Measurements from ENCODE around the gene TARS3. TPM values are rescaled to one million over a fixed set of nuclear protein-coding genes. Genes with fewer than 3 reads are reported as not detected.

Gene TARS3
- total RNA-seq, 1 experiment from 2014 or later: 14.1 TPM

DNA sequence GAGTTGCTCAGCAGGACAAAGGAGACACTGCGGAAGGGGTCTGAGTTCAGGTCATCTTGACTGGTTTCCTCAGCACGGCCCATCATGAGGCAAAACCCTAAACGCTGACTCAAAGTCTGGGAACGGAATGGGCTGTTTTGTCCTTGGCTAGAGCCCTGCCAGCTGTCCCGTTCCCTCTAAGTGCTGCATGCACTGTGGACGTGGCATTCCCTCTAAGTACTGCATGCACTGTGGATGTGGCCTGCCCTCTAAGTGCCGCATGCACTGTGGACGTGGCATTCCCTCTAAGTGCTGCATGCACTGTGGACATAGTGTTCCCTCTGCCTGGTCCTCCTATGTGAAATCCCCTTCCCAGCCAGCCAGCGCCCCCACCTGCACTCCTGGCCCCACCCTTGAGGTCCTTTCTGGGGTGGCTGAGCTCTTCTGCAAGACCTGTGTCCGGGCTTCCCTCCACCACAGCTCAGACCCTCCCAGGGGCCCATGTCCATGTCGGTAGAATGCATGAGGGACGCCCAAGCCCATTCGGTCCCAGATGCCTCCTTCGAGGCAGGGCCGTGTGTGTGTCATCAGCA lies 108.8 kb downstream of the TARS3 start:
- H2BK5ac ChIP-seq (ENCODE audit: insufficient read length, low read length): no peak overlapping the region
- no peaks in the 10 kb centered on the region for H3K36me3 Mint-ChIP-seq (ENCODE audit: insufficient read depth in 1 of 3, low read depth in 3 of 3)
- H3K23ac ChIP-seq (ENCODE audit: insufficient read length, low read depth, low read length): no peak overlapping the region
- no peak overlapping the region for H2AK5ac ChIP-seq (ENCODE audit: insufficient read length, low read length)
- TF ChIP-seq, protein P1, sequence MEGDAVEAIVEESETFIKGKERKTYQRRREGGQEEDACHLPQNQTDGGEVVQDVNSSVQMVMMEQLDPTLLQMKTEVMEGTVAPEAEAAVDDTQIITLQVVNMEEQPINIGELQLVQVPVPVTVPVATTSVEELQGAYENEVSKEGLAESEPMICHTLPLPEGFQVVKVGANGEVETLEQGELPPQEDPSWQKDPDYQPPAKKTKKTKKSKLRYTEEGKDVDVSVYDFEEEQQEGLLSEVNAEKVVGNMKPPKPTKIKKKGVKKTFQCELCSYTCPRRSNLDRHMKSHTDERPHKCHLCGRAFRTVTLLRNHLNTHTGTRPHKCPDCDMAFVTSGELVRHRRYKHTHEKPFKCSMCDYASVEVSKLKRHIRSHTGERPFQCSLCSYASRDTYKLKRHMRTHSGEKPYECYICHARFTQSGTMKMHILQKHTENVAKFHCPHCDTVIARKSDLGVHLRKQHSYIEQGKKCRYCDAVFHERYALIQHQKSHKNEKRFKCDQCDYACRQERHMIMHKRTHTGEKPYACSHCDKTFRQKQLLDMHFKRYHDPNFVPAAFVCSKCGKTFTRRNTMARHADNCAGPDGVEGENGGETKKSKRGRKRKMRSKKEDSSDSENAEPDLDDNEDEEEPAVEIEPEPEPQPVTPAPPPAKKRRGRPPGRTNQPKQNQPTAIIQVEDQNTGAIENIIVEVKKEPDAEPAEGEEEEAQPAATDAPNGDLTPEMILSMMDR (conservative IDR thresholded peaks at IDR 0.05): no peak
- H3K27ac Mint-ChIP-seq: no peak overlapping the region
- H3K27me3 ChIP-seq (ENCODE audit: insufficient read depth, low read length): no peaks in the 10 kb centered on the region; the same call in 1 of the 2 replicates
- H4K20me1 ChIP-seq (ENCODE audit: control insufficient read depth, insufficient read depth, insufficient read length): no peaks in the 10 kb centered on the region
- H2BK20ac ChIP-seq (ENCODE audit: low read depth, low read length, poor library complexity, severe bottlenecking): no peak overlapping the region
- H3T11ph ChIP-seq (ENCODE audit: low read length): no peak overlapping the region
- H3K9ac ChIP-seq (ENCODE audit: extremely low read depth, insufficient read length, low read length): no peak overlapping the region
- no peaks in the 10 kb centered on the region for H3K79me2 ChIP-seq (ENCODE audit: insufficient read depth, low read length)
- H2BK120ac ChIP-seq (ENCODE audit: low read depth, low read length, poor library complexity, severe bottlenecking): no peak overlapping the region
- no peak overlapping the region for H2BK12ac ChIP-seq (ENCODE audit: insufficient read length, low read depth, low read length)
- H3K9me3 ChIP-seq (ENCODE audit: control insufficient read depth, low read depth, low read length): no peaks in the 10 kb centered on the region
- H3K4me1 Mint-ChIP-seq: peaks cover 24 to 43% of the 10 kb centered on the region in 2 experiments
- no peak overlapping the region for H3K56ac ChIP-seq (ENCODE audit: insufficient read length, low read depth, low read length)
- no peak overlapping the region for H4K91ac ChIP-seq (ENCODE audit: insufficient read length, low read depth, low read length)
- H3K4me3 Mint-ChIP-seq: peak overlapping the region; percentile 53 to 67; a peak in 4 of 5 replicates
- no peak overlapping the region for H3K27ac ChIP-seq (ENCODE audit: insufficient read length, low read depth, low read length)
- H3K9me3 Mint-ChIP-seq: no peaks in the 10 kb centered on the region
- peak overlapping the region; percentile 42 for H3K4me2 ChIP-seq (ENCODE audit: insufficient read depth, insufficient read length, low read length)
- H3K18ac ChIP-seq (ENCODE audit: insufficient read length, low read depth, low read length): no peak overlapping the region
- H4K5ac ChIP-seq (ENCODE audit: insufficient read length, low read depth, low read length): no peak overlapping the region
- H3K4me1 ChIP-seq (ENCODE audit: insufficient read depth, low read length): peaks cover 5% of the 10 kb centered on the region; the same call in 1 of the 2 replicates
- H2BK15ac ChIP-seq (ENCODE audit: low read depth, low read length): no peak overlapping the region
- H3K4ac ChIP-seq (ENCODE audit: low read depth, low read length): no peak overlapping the region
- no CpG with 5 or more reads among the region's 15 CpGs for WGBS (ENCODE audit: extremely low coverage, insufficient read length, low lambda C conversion rate)
- H3K14ac ChIP-seq (ENCODE audit: insufficient read depth, low read length): no peak overlapping the region
- no peak overlapping the region for H4K8ac ChIP-seq (replicated peaks; ENCODE audit: insufficient read length, low read depth, low read length)
- H2AFZ ChIP-seq (ENCODE audit: low read length): no peak overlapping the region
- H3K23me2 ChIP-seq (ENCODE audit: insufficient read length, low read depth, low read length, poor library complexity, severe bottlenecking): no peaks in the 10 kb centered on the region
- no peak for DNase-seq
- peaks cover 23% of the 10 kb centered on the region for H3K27me3 Mint-ChIP-seq (ENCODE audit: low read depth)
- H3K79me1 ChIP-seq (ENCODE audit: insufficient read depth, low read depth, low read length, poor library complexity, severe bottlenecking): no peaks in the 10 kb centered on the region
